ENCODE results near the gene SH3PXD2A.
"Not testable (repeated sequence)": the region's sequence is repeated elsewhere in the genome, so short reads cannot be mapped to it uniquely, and the experiment has no call there.

Gene SH3PXD2A

DNA sequence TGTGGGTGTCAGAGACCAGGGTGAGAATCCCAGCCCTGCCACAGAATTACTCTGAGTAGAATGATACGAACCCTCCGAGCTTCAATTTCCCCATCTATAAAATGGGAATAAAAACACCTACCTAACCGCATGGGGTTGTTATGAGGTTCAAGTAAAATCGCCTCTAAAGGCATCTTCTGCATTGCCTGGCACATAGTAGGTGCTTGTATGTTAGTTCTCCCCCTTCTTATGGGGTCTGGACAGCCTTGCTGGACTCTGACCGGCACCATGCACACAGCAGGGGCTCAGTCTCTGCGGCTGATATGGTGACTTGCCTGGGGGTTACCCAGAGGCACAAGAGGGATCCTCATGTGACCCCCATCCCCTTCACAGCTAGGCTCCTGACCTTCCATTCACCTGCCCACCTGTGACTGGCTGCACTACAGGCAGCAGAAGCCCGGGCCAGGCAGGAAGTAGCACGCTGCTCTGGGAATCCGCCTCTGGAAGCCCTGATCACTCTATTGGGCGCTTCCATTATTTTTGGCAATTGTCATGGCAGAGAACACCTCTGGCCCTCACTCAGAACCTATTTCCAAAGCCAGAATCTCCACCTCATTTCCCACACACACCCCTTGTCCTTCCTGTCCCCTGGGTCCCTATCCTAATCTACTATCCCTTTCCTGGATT lies 6.0 kb downstream of the SH3PXD2A start:
- DNase-seq: no peak

GRCh38 chr10:103847909-103848468 lies 7.4 kb downstream of the SH3PXD2A start:
- DNase-seq: no peak

DNA sequence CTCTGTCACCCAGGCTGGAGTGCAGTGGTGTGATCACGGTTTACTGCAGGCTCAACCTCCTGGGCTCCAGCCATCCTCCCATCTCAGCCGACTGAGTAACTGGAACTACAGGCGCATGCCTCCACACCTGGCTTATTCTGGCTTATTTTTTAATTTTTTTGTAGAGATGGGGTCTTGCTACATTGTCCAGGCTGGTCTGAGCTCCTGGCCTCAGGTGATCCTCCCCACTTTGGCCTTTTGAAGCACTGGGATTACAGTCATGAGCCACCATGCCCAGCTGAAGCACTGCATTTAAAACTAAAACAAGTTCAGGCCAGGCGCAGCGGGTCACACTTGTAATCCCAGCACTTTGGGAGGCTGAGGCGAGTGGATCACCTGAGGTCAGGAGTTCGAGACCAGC lies 8.0 kb downstream of the SH3PXD2A start:
- DNase-seq: no peak

- no peak for DNase-seq
These were observed 9.4 kb downstream of the SH3PXD2A start for GRCh38 chr10:103845972-103846371.

DNA sequence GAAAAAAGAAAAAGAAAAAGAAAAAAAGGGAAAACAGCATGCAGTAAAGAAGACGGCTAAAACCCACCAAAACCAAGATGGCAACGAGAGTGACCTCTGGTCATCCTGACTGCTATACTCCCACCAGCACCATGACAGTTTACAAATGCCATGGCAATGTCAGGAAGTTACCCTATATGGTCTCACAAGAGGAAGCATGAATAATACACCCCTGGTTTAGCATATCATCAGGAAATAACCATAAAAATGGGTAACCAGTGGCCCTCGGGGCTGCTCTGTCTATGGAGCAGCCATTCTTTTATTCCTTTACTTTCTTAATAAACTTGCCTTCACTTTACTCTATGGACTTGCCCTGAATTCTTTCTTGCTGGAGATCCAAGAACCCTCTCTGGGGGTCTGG lies 10.0 kb downstream of the SH3PXD2A start:
- DNase-seq: not testable (repeated sequence)

GRCh38 chr10:103843854-103844570 lies 11.4 kb downstream of the SH3PXD2A start:
- DNase-seq: no peak

- DNase-seq: no peak
These were observed 12.3 kb downstream of the SH3PXD2A start for GRCh38 chr10:103843045-103843444.

DNA sequence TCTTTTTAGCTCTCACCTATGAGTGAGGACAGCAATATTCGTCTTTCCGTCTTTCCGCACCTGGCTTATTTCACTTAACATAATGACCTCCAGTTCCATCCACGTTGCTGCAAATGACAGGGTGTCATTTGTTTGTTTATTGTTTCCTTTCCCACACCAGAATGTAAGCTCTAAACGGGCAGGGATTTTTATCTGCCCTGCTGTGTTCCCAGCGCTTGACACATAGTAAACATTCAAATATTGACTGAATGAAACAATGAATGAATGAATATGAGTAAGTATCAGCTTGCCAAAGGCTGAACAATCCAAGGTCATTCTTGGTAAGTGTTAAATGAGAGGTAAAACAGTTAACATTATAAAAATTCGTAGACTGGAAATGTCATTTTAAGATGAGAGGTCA lies 12.8 kb downstream of the SH3PXD2A start:
- DNase-seq: no peak

DNA sequence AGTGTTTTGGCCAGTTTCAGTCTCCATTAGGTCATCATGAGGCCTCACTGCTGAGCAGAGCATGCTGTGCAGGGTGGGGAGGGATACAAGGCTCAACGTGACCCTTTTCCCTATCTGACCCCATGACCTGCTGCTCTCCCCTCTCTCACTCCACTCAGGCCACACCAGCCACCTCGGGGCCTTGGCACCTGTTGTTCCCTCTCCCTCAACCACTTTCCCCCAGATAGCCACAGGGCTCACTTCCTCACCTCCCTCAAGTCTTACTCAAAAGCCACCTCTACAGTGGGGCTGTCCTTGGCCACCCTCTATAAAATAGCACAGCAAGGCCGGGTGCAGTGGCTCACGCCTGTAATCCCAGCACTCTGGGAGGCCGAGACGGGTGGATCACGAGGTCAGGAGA lies 13.9 kb downstream of the SH3PXD2A start:
- DNase-seq: no peak

GRCh38 chr10:103840740-103841070 lies 14.7 kb downstream of the SH3PXD2A start:
- DNase-seq: peak; percentile 33

DNA sequence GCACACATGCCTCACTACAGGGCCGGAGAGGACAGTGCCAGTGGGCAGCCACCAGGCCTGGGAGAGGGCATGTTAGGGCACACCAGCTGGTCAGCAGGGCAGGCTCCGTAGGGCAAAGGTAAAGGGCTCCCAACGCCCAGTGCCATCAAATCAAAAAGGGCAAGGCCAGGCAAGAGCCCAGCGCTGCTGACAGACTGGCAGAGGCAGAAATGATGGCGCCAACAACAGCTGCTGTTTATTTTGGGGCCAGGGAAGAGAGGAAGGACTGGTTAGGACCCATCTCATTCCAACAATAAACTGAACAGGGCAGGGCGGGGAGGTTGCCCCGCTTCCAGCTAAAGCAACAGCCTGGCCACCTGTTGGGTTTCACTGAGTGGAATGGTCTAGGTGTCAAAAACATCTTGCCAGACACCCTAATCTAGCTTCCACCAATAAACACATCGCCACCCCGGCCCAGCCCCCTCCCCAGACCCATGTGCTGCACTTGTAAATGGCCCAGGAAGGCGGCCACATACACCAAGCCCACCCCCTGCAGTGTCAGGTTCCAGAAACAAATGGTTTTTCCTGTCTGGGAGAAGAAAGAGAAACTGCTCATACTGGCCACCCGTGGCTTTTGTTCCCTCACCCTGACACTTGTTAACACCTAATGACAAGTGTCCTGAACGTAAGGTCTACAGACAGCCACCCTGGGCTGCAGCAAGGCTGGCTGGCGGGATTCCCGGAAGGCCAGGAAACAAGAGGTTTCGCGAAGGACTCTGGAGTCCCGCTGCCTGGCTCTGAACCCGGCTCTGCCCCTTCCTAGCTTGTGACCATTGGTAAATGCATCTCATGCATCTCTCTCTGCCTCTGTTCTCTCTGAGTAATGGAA lies 15.3 kb downstream of the SH3PXD2A start:
- DNase-seq: no peak

DNA sequence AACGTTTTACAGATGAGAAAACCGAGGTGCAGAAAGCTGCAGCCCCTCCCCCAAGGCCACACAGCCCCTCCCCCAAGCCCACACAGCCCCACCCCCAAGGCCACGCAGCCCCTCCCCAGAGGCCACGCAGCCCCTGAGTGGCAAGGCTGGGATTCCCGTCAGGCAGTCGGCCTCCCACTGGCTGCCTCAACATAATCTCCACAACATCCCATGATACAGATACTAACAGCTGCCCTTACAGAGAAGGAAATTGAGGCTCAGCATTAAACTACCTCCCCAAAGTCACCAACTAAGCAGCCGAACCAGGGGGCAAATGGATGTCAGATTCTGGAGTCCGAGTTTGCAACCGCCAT lies 15.9 kb downstream of the SH3PXD2A start:
- DNase-seq: no peak

GRCh38 chr10:103838862-103839518 lies 16.4 kb downstream of the SH3PXD2A start:
- DNase-seq: no peak

DNA sequence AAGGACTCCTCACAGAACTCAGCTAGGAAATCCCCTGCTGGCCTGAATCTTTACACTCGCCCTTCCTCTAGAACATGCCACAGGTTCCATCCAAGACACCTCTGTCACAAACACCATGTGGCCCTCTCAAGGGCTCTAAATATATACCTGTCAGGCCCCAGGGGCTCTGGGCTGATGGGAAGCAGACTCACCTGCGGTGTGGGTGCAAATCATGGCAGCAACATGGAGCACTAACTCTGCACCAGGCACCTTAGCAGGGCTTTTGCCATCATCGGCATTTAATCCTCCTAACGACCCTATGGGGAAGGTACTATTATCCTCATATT lies 17.3 kb downstream of the SH3PXD2A start:
- no peak for DNase-seq

DNA sequence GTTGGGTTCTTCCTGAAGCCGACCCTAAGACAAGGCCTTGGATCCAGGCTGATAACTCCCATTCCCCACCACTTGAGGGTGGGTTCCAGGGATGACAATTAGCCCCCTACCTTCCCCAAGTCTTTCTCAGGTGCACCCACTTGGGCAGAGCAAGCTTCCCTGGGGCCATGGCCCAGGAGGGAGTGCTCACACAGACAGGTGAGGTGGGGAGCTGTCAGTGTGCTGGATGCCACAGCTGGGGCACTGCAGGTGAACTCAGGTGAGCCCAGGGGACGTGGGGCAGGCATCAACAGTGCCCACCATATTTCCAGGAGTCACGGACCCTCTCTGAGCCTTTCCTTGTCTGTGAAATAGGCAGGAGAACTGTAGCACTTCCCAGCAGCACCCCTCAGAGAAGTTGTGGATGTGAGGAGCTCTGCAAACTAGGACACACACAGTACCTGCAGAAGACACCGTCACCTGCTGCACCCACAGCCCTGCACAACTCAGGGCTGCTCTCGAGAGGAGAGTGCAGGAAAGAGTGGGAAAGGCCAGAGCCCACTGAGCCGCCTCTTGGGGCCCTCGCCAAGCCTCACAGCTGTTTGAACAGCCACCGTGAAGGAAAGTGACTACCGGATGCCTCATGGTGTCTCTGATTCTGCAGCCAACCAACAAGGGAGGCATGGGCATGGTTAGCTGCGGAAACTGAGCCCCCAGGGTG lies 17.9 kb downstream of the SH3PXD2A start:
- peak; percentile 36 for DNase-seq

- DNase-seq: peak; percentile 32
These were observed 18.5 kb downstream of the SH3PXD2A start for GRCh38 chr10:103836861-103837260.

- no peak for DNase-seq
These were observed 19.1 kb downstream of the SH3PXD2A start for GRCh38 chr10:103836273-103836672.

- peak; percentile 73 for DNase-seq
These were observed 20.0 kb downstream of the SH3PXD2A start for GRCh38 chr10:103835096-103836050.

DNA sequence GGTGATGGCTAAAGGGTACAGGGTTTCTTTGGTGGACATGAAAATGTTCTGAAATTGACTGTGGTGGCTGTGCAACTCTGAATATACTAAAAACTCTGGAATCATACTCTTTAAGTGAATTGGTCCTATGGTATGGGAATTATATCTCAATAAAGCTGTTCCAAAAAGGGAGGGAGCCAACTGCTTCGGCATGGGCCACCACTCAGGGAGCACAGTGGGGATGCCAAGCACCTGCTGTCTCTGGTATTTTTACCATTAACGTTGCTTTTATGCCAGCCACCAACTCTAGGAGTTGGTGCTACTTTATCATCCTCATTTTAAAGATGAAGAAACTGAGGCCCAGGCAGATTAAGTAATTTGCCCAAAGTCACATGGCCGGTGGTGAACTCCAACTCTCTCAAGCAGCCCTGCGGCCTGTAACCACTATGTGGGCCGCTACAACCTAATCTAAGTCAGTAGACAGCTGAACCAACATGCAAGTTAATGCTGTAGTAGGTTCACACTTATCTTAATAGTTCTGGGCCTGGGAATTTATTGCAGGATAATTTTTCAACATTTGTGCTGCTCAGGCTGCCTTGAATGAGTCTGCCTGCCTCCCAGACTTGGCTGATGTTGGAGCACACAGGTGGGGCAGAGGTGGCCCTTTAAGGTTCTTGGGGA lies 20.8 kb downstream of the SH3PXD2A start:
- DNase-seq: no peak

- DNase-seq: no peak
These were observed 21.5 kb downstream of the SH3PXD2A start for GRCh38 chr10:103833731-103834365.
